A549 (cell line): ENCODE measurements around the gene KCNAB2.

Source experiments
- CTCF ChIP-seq: fragments of >200 bp; sonication (Bioruptor Twin); formaldehyde crosslinking; IDR thresholded peaks from 3 replicates; pipeline ENCODE4 v1.5.1; 2016
- EP300 ChIP-seq, 2 experiments: fragments of >200 bp; sonication (Bioruptor Twin); formaldehyde crosslinking; IDR thresholded peaks; 2 replicates in 1 of 2; 3 replicates in 1 of 2; pipeline ENCODE4 v1.6.1; 2016 to 2017
- MAZ ChIP-seq: fragments of 150-350 bp; IDR thresholded peaks from 2 replicates; pipeline ENCODE4 v1.6.1; 2014; ENCODE audit warnings: antibody characterized with exemption, low read depth, low read length, borderline replicate concordance
- POLR2A ChIP-seq: IDR thresholded peaks from 2 replicates; pipeline ENCODE4 v1.6.1; 2012; ENCODE audit warnings: mild to moderate bottlenecking, low read length
- RAD21 ChIP-seq, 2 experiments: fragments of >200 bp in 1 of 2; sonication (Bioruptor Twin) in 1 of 2; formaldehyde crosslinking in 1 of 2; IDR thresholded peaks in 1 of 2; conservative IDR thresholded peaks in 1 of 2; 2 replicates in 1 of 2; 3 replicates in 1 of 2; pipeline ENCODE4 v1.6.1; 2012 to 2018; ENCODE audit warnings: inconsistent platforms in 1 of 2
- ZC3H11A ChIP-seq: fragments of 450-650 bp; IDR thresholded peaks from 2 replicates; pipeline ENCODE4 v1.6.1; 2014; ENCODE audit warnings: antibody characterized with exemption, mild to moderate bottlenecking

GRCh38 chr1:6069573-6069972 is 23.9 kb downstream of the KCNAB2 start:
- no peak for TF ChIP-seq EP300 (IDR thresholded peaks at IDR 0.05)
- TF ChIP-seq RAD21 (conservative IDR thresholded peaks at IDR 0.05 in 1 of 2, IDR thresholded peaks at IDR 0.05 in 1 of 2) = no peak
- TF ChIP-seq POLR2A = no peak
- TF ChIP-seq CTCF = no peak
- TF ChIP-seq ZC3H11A = no peak
- TF ChIP-seq MAZ = no peak
